Airway epithelial cell (primary cell): ENCODE data around the gene WDR41. TPM values are rescaled to one million over a fixed set of nuclear protein-coding genes. Genes with fewer than 3 reads are reported as not detected.

Experiments
- total RNA-seq: library from RNA; depleted of rRNA; stranded (reverse); fragments of >200 nt; gene quantifications from 2 replicates; pipeline ENCODE4 v1.2.3, GENCODE V29; 2015

WDR41 gene
- total RNA-seq = 57.0 and 73.1 TPM in 2 replicates

GRCh38 chr5:77491783-77492652, at the start of gene WDR41:
Gene WDR41, minus strand, starts transcription at chr5:77492316. Its CDS starts 96 bp downstream, at chr5:77492220.

Other genes starting within 250 kb of the WDR41 start
- not detected in 2 replicates for gene OTP, start 146.4 kb upstream of the WDR41 start, total RNA-seq